EL (cell line): ENCODE data around the gene CA6.
"Not testable (repeated sequence)": the region's sequence is repeated elsewhere in the genome, so short reads cannot be mapped to it uniquely, and the experiment has no call there.

Experiments used
- DNase-seq: peaks from one replicate; pipeline ENCODE4 v3.0.0-alpha.2; 2016

CA6 gene

DNA sequence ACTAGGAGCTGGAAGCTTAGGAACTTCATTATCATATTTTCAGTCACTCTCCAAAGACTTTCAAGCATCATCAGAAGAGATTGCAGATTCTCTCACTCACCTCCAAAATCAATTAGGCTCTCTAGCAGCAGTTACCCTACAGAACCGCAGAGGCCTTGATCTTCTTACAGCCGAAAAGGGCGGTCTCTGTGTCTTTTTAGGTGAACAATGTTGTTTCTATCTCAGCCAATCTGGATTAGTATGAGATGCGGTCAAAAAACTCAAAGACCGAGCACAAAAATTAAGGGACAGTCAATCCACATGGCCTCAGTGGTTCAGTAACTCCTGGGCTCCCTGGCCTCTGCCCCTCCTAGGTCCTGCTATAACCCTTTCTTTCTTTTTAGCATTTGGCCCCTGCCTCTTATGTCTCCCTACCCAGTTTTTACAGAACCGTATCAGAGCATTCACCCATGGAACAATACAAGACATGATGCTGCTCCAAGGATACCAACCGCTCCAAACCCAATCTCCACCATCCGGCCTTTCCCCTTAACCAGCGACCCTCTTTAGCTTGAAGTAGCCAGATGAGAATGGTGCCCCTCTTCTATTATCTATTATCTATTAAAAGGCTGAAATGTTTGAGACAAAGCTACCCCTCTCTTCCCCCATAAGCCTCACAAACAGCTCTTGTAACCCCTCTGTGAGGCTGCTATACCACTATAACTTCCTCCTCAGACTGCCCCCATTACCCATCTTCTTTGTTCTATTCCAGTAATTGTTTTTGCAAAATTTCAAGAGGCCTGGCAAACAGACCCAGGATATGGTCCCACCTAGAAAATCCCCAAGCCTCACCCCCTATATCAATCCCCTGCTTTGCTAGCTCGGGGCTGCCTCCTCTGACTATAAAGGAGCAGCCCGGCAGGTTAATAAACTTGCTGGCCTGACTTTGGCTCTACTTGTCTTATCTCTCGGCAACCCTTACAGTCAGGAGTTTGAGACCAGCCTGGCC is 18.7 kb upstream of the CA6 start:
- DNase-seq: no peak

DNA sequence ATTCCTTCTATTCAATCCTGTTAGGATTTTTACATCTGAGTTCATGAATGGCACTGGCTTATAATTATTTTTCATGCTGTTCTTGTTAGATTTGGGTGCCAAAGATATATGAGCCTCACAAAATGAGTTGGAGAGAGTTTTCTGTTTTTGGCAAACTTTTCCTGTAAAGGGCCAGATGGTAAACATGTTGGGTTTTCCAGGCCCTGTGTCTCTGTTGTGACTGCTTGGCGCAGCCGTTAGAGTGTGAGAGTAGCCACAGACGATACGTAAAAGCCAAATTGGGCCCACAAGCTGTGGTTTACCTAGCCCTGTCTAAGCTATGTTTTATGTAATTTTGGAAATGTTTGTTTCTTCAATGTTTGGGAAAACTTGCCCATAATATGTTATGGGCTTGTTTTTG is 15.6 kb upstream of the CA6 start:
- no peak for DNase-seq

DNA sequence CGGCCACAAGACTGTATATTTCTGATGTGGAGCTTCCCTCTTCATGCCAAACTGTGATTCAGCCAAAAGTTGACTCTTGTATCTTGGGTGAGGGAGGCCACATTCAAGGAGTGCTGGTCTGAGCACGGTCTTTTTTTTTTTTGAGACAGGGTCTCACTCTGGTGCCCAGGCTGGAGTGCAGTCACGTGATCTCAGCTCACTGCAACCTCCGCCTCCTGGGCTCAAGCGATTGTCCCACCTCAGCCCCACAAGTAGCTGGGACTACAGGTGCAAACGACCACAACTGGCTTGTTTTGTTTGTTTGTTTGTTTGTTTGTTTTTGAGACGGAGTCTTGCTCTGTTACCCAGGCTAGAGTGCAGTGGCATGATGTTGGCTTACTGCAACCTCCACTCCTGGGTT is 8.6 kb upstream of the CA6 start:
- not testable (repeated sequence) for DNase-seq

DNA sequence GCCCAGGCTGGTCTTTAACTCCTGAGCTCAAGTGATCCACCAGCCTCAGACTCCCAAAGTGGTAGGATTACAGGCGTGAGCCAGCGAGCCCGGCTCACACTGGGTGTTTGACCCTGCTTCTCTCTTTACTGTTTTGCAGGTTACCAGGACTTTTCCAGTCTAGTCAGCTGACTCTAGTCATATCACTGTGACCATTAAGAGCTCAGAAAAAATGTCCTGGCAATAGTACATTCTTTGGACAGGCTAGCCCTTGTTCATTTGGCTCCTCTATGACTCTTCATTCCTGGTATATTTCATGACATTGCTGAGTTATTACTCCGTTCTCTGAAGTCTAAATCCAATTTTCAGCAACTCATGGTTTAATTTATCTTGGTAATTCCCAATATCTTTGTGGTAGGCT is 8.0 kb upstream of the CA6 start:
- DNase-seq: no peak

DNA sequence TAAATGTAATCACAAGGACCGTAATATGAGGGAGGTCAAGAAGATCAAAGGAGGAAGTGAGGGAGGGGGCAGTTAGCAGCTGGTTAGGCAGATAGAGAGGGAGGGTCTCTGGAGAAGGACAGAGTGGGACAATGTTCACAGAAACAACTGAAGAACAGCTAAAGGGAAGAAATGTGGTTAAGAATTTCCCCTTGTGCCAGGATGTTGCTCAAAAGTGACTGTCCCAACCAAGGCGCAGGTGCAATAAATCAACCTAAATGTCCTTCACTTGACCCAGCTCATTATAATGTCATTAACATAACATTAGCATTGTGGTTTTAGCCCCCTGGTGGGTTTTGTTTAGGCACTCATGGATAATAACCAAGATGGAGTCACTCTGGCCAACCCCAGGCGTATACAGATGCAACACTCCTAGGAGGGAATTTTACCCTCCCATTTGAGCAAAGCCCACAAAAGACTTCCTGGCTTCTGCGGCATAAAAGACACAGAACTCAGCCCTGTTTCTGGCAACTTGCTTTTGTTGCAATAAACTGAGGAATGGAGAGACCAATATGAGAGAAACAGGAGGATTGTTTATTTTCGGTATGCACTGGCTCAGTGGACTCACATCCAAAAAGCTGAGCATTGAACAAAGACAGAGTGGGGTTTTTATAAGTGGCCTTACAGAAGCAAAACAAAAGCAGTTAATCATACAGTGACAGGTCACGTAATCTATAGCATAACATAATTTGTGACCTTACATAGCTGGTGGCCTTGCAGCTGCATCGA is 7.3 kb upstream of the CA6 start:
- DNase-seq: no peak

DNA sequence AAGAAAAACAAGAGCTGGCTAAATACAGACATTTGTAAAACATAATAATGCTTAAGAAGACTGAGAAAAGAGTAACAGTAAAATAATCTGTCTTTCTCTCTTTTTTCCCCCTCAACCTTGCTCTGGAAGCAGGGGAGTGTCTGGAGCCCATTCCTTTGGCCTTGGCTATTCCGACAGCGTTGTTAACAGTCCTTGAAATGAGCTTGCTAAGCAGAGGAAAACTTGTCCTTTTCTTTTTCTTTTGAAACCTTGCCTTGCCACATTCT is 6.7 kb upstream of the CA6 start:
- no peak for DNase-seq

DNA sequence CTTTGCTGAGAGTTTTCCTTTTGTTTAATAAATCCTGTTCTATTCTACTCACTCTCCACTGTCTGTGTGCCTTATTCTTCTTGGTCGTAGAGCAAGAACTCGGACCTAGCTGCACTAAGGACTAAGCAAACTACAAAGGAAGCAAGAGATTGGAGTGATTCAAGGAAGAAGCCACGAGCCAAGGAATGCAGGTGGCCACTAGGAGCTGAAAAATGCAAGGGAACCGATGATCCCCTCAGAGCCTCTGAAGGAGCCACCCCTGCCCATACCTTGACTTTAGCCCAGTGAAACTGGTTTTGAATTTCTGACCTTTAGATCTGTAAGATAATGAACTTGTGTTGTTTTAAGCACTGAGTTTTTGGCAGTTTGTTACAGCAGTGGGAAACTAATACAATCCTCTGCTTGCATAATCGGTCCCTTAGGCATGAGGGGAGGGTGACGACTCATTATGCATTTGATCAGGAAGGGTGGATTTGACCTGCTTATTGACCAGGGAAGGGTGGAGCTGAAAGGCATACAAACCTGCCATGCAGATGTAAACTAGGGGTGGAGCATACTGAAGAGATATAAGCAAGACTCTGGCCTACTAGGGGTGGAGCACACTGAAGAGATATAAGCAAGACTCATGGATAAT is 6.2 kb upstream of the CA6 start:
- DNase-seq: peak; percentile 52

DNA sequence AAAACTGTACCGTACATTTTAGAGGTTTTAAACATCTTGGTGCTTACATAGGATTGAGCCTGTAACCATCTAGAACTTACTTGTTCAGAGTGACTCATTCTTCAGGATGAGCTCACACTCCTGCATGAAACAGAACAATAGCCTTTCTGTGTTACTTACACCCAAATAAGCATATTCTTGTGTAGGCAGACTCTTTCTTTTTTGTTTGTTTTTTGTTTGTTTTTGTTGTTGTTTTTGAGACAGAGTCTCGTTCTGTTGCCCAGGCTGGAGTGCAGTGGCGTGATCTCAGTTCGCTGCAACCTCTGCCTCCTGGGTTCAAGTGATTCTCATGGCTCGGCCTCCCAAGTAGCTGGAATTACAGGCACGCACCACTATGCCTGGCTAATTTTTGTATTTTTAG is 3.8 kb upstream of the CA6 start:
- DNase-seq: peak; percentile 63

DNA sequence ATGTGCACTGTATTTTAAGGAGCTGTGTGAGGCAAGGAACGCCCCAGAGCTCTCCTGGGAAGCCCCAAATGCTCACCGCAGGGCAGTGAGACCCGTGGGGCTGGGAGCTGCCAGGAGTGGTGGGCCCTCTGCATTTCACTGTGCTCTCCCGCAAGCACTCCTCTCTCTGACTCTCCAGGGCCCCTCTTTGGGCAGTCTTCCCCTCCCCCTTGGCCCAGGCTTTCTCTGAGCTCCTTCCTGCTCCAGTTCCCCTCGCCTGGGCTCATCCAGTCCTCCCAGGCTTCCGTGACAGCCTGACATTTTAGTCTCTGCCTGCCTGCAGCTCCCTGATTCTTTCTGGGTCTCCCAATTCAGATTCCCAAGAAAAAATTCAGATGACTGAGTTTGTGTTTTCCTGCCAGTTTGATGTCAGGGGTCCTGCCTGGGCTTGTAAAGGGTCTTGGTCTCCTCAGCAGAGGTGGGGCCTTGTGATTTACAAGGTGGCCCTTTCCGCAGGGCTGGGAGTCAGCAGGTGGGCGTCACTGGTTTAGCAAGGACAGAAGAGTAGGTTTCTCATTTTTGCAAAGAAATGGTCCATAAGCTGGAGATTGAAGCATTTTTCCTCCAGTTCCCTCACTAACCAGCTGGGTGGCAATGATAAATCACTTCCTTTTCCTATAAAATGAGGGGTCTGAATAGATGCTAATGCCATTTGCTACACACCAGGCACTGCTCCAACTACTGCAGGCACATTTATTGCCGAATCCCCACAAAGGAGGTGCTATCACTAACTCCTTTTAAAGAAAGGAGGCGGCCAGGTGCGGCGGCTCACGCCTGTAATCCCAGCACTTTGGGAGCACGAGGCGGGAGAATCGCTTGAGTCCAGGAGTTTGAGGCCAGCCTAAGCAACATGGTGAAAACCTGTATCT is 1.9 kb upstream of the CA6 start:
- no peak for DNase-seq

DNA sequence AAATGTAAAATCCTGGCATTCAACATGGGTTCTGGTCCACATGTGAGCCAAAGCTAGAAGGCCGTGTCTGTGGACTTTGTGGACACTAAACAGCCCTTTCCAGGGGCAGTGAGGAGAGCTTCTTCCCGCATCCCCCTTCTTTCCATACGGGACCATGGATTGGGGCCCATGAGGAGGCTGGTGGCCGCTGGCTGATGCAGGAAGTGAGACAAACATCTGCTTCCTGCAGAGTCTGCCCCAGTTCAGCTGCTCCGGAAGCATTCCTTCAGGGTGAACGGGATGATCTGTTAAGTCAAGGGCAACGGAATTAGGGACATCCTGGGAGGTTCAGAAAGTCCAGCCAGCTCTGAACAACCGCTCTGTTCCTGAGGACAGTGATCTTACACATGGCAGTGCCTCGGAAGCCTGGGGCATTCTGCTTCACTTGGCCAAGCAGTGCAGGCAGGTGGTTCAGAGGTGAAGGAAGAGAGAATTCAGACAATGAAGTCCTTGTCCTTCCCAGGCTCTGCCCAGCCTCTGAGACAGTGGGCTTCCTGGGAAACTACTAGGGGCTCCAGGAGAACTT is 1.5 kb downstream of the CA6 start:
- DNase-seq: peak; percentile 28

DNA sequence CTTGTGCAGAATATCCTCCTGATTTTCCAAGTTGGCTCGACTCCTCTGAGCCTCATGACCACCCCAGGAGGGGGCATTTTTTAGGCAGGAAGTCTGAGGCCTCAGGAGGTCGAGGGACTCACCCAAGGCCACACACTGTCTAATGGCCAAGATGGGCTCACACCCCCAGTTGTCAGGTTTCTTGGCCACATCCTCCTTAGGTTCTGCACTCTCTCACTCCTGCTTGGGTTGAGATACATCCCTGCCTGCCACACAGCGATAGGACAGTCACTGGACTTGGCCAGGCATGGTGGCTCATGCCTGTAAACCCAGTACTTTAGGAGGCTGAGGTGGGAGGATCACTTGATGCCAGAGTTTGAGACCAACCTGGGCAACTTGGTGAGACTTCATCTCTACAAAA is 4.6 kb downstream of the CA6 start:
- no peak for DNase-seq

DNA sequence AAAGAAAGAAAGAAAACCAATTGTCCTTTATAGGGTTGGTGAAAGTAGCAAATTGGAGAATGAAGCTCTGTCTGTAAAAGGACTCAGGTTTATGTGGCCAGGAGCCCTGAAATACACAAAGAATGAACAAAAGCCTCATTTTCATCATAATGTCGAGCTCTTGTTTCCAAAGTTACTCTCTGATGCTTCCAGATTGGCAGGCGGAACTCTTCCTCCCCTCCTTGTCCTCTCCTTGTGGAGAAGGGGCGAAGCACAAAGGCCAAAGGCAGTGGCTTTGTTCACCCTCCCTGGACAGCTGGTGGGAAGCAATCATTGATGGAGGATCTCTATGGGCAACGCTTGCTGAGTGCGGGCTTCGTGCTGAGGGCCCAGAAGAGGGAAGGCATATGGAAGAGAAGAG is 5.6 kb downstream of the CA6 start:
- DNase-seq: no peak

DNA sequence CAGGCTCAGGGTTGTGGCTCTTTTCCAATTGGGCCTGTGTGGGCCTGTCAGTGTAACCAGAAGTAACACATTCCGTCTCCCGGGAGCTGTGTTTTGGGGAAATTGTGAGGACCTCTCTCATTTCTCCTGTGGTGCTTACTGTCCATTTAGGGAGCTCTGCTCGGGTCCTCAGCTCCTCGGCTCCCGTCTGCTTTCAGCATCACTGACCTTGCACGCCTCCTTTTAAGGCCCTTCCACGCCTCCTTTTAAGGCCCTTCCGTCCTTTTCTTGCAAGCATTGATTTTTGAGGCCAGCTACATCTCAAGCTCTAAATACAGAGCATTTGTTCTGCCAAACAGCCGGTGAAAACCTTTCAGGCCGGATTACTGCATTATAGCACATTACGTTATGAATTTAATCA is 9.7 kb downstream of the CA6 start:
- no peak for DNase-seq

DNA sequence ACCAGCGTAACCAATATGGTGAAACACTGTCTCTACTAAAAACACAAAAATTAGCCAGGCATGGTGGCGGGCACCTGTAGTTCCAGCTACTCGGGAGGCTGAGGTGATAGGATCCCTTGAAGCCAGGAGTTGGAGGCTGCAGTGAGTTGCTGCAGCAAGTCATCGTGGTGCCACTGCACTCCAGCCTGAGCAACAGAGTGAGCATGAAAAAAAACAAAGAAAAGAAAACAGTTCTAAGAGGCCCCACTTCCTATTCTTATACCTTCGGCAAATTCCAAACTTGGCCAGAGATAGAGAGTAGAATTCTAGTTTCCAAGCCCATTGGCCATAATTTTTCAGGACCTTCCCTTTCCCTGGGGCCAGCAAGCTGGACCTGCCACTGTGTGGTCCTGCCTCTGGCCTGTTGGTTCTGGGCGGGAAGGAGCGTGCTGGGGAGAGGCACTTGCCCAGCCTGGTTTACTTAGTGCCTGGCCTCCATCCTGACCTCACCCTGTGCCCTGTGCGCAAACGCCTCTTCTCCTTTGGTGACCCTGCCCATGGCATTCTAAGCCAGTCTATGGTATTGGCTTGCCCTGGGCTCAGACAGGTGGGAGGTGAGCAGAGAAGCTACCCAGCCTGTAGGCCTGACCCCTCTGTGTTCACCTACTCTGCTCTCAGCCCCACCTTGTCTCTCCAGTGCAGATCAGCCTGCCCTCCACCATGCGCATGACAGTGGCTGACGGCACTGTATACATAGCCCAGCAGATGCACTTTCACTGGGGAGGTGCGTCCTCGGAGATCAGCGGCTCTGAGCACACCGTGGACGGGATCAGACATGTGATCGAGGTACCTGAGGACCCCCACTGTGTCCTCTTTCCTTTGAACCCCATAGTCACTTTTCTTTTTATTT is 11.0 kb downstream of the CA6 start:
- DNase-seq: no peak

DNA sequence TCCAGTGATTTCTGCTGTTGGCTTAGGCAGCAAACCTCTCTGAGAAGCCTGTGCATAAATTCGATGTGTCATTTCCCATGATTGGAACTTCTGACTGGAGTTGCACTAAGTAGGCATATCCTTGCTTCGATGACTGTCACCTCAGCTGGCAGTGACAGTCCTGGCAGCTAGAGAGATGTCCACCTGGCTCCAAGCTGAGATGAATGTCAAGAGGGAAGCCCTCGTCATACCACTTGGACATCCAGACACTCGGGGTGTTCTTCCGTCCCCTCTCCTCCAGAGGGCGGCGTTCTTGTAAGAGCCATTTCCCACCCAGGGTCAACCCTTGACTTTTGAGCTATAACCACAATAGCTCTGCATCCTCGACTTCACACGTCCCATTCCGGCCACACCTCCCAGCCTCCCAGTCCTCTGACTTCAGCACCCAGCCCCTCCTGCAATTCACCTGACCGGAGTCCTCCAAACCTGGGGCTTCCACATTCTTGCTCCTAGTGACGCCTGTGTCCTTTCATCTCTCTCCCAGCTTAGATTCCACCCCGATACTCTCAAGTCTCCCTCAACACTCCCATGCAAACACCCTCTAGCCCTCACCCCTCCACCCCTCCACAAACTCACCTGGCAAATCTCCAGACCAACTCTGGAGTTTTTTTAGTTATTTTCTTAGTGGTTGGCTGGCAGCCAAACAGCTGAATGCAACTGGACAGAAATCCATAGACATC is 17.3 kb downstream of the CA6 start:
- peak; percentile 56 for DNase-seq

DNA sequence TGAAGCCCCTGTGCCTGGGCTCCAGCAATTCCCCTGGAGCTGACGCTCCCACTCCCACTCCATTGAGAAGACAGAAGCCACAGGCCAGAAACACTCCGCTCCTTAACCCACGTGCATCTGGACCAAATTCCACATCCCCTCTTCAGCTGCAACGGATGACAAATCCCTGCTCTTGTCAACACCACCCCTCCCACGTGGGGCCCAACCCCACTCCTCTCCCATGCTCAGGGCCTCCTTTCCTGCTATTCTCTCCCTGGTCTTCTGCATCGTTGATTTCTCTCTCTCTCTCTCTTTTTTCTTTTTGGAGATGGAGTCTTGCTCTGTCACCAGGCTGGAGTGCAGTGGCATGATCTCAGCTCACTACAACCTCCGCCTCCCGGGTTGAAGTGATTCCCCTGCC is 18.3 kb downstream of the CA6 start:
- no peak for DNase-seq

DNA sequence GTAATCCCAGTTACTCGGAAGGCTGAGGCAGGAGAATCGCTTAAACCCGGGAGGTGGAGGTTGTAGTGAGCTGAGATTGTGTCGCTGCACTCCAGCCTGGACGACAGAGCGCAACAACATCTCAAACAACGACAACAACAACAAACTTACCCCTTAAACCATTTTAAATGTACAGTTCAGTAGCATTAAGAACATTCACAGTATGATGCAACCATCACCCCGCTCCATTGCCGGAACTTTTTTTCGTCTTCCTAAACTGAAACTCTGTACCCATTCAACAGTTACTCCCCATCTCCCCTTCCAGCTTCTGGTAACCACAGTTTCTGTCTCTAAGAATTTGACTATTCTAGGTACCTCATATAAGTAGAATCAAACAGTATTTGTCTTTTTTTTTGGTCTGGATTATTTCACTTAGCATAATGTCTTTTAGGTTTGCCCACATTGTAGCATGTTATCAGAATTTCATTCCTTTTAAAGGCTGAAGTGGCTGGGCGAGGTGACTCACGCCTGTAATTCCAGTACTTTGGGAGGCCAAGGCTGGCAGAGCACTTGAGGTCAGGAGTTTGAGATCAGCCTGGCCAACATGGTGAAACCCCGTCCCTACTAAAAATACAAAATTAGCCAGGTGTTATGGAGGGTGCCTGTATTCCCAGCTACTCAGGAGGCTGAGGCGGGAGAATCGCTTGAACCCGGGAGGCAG is 19.6 kb downstream of the CA6 start:
- peak; percentile 14 for DNase-seq

DNA sequence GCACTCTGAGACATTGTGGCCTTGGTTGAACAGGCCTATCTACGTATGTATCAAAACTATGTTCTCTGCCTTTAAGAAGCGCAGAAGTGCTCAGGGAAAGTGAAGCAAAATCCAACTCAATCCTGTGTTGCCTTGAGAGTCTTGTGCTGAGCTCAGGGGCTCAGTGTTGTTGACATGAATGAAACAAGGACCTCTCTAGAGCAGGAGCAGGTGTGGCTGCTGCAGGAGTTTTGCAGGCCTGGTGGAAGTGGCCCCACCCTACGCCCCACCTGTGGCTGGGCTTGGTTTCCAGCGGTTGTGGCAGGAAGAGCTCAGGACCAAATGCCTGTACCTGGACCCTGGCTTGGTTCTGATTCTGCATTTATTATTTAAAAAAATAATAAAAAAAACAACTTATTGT is 20.9 kb downstream of the CA6 start:
- DNase-seq: no peak

DNA sequence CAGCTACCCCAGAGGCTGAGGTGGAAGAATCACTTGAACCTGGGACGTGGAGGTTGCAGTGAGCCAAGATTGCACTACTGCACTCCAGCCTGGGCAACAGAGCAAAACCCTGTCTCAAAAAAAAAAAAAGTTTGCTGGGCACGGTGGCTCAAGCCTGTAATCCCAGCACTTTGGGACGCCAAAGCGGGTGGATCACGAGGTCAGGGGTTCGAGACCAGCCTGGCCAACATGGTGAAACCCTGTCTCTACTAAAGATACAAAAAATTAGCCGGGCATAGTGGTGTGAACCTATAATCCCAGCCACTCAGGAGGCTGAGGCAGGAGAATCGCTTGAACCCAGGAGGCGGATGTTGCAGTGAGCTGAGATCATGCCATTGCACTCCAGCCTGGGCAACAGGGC is 23.2 kb downstream of the CA6 start:
- not testable (repeated sequence) for DNase-seq

DNA sequence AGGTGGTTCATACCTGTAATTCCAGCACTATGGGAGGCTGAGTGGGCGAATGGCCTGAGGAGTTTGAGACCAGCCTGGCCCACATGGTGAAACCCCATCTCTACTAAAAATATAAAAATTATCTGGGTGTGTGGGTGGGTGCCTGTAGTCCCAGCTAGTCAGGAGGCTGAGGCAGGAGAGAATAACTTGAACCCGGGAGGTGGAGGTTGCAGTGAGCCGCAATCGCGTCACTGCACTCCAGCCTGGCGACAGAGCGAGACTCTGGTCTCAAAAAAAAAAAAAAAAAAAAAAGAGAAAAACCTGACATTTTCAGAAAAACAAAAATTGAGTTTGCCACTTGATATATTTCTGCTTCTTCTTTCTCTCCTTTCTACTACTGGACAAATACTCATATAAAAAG is 24.3 kb downstream of the CA6 start:
- no peak for DNase-seq
